A673 (cell line): ENCODE results near the gene ZNF679. TPM values are rescaled to one million over a fixed set of nuclear protein-coding genes. Genes with fewer than 3 reads are reported as not detected.
"Not testable (repeated sequence)": the region's sequence is repeated elsewhere in the genome, so short reads cannot be mapped to it uniquely, and the experiment has no call there.

Experiments
- BruUV-seq: library from RNA; stranded (reverse); fragments of 400-500 nt; replicated peaks from 2 replicates; lab custom pipeline; 2021; lab: Mats Ljungman, UMichigan
- CTCF ChIA-PET: fragments of 300-600 bp; sonication (Branson Sonifier 250); formaldehyde crosslinking; loops from one replicate; lab custom pipeline; 2022; ENCODE audit warnings: antibody characterized with exemption; lab: Charles Lee
- POLR2A ChIA-PET: fragments of 300-600 bp; sonication (Branson Sonifier 250); formaldehyde crosslinking; loops from one replicate; lab custom pipeline; 2022; ENCODE audit warnings: antibody characterized with exemption; ENCODE audit not compliant: low non-redundant PET; lab: Charles Lee
- DNase-seq: peaks from one replicate; pipeline ENCODE4 v3.0.0-alpha.2; 2015; ENCODE audit warnings: low spot score
- H3K27ac ChIP-seq: fragments of 200-600 bp; sonication (generic); 2 replicates; pipeline ENCODE4 v1.5.1; 2016; ENCODE audit warnings: mixed run types, low read depth, mild to moderate bottlenecking, mixed read lengths, antibody characterized with exemption, low read length; ENCODE audit not compliant: poor library complexity, severe bottlenecking
- H3K27me3 ChIP-seq: fragments of 200-600 bp; sonication (generic); replicated peaks from 2 replicates; pipeline ENCODE4 v1.6.1; 2017; ENCODE audit warnings: mixed run types, low read depth, mild to moderate bottlenecking, mixed read lengths, antibody characterized with exemption, low read length; ENCODE audit not compliant: insufficient read depth, poor library complexity
- H3K36me3 ChIP-seq: fragments of 200-600 bp; sonication (generic); 2 replicates; pipeline ENCODE4 v1.6.1; 2016; ENCODE audit warnings: mixed run types, mild to moderate bottlenecking, mixed read lengths, antibody characterized with exemption, low read length; ENCODE audit not compliant: insufficient read depth, poor library complexity, severe bottlenecking
- H3K4me1 ChIP-seq: fragments of 200-600 bp; sonication (generic); 2 replicates; pipeline ENCODE4 v1.6.1; 2017; ENCODE audit warnings: mixed run types, mild to moderate bottlenecking, mixed read lengths, antibody characterized with exemption, low read length; ENCODE audit not compliant: insufficient read depth, poor library complexity, severe bottlenecking
- H3K4me3 ChIP-seq: fragments of 200-600 bp; sonication (generic); 2 replicates; pipeline ENCODE4 v1.5.1; 2016; ENCODE audit warnings: low read depth, mixed run types, mild to moderate bottlenecking, mixed read lengths, low read length; ENCODE audit not compliant: poor library complexity, severe bottlenecking
- H3K9me3 ChIP-seq: fragments of 200-600 bp; sonication (generic); 2 replicates; pipeline ENCODE4 v1.6.1; 2016; ENCODE audit warnings: mixed run types, low read depth, mild to moderate bottlenecking, mixed read lengths, antibody characterized with exemption, low read length; ENCODE audit not compliant: poor library complexity, severe bottlenecking
- CTCF ChIP-seq: fragments of 300-800, 200-600 bp; sonication (generic); conservative IDR thresholded peaks from 2 replicates; pipeline ENCODE4 v1.5.1; 2017; ENCODE audit warnings: low read depth, mild to moderate bottlenecking, antibody characterized with exemption, low read length, moderate library complexity, mixed read lengths
- EZH2 ChIP-seq: fragments of 200-600 bp; sonication (generic); IDR thresholded peaks from 2 replicates; pipeline ENCODE4 v1.6.1; 2017; ENCODE audit warnings: borderline replicate concordance, low read depth, mild to moderate bottlenecking, mixed read lengths, antibody characterized with exemption, low read length; ENCODE audit not compliant: poor library complexity, severe bottlenecking
- intact Hi-C: fragments of 100-400 bp; cut with micrococcal nuclease; formaldehyde crosslinking; loops from one replicate; pipeline ENCODE4 v1.10.0; 2022; ENCODE audit not compliant: unreplicated experiment
- total RNA-seq: library from RNA; stranded (reverse); gene quantifications from 2 replicates; pipeline ENCODE4 v1.2.3, GENCODE V29; 2021

The ZNF679 gene
- total RNA-seq, 1 experiment from 2014 or later = not detected

DNA sequence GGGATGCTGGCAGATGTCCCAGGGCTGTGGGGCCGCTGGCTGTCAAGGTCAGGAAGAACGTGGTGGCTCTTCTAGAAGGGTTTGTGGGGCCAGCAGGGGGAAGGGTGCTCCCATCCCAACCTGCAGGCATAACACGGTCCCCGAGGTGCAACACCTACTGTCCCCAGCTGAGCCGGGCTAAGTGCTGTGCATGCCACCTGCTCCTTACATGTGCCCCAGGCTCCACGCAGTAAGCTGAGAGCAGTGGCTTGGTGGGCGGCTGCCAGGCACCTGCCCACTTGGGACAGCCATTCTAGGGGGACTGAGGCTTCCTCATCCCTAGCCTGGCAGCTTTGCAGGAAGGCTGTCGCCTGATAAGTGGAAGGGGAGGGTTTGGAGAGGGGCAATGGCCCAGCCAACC is 35.5 kb upstream of the ZNF679 start:
- BruUV-seq = no TSS peak
- no peak for DNase-seq
- Histone ChIP-seq H3K27ac (no peak overlapping the region), H3K27me3 (no peaks in the 10 kb centered on the region), H3K4me3 (no peak overlapping the region), H3K4me1 (no peaks in the 10 kb centered on the region), H3K36me3 (no peaks in the 10 kb centered on the region), H3K9me3 (peaks cover 11% of the 10 kb centered on the region)
- CTCF ChIA-PET = no interaction called here
- intact Hi-C loops = no loop called here
- TF ChIP-seq CTCF (no peak), EZH2 (no peak)
- POLR2A ChIA-PET = no interaction called here

GRCh38 chr7:64206903-64207302 is 21.4 kb upstream of the ZNF679 start, which contains the start of gene ZNF735:
Gene ZNF735 (plus strand): TSS chr7:64207203. CDS start chr7:64207203, 0 bp downstream.
- TF ChIP-seq EZH2 (no peak), CTCF (no peak)
- CTCF ChIA-PET = no interaction called here
- H3K9me3 ChIP-seq = peaks cover 6% of the 10 kb centered on the region

GRCh38 chr7:64219710-64220298 is 8.5 kb upstream of the ZNF679 start:
- POLR2A ChIA-PET, H3K27me3 ChIP-seq, intact Hi-C loops, H3K4me3 ChIP-seq, H3K27ac ChIP-seq, BruUV-seq, H3K36me3 ChIP-seq, CTCF ChIA-PET, DNase-seq, H3K4me1 ChIP-seq: not testable (repeated sequence)
- peaks cover 50% of the 10 kb centered on the region for H3K9me3 ChIP-seq

More at GRCh38 chr7:64206903-64207302, 21.4 kb upstream of the ZNF679 start, which contains the start of gene ZNF735:
- intact Hi-C loops = no loop called here
- no peak within 1 kb of the TSS for H3K27ac ChIP-seq
- BruUV-seq = no TSS peak
- no peak within 1 kb of the TSS for H3K4me3 ChIP-seq
- POLR2A ChIA-PET = no interaction called here
- no peak for DNase-seq
- H3K36me3 ChIP-seq = no peaks in the 10 kb centered on the region
- no peaks in the 10 kb centered on the region for H3K4me1 ChIP-seq
- no peaks in the 10 kb centered on the region for H3K27me3 ChIP-seq

DNA sequence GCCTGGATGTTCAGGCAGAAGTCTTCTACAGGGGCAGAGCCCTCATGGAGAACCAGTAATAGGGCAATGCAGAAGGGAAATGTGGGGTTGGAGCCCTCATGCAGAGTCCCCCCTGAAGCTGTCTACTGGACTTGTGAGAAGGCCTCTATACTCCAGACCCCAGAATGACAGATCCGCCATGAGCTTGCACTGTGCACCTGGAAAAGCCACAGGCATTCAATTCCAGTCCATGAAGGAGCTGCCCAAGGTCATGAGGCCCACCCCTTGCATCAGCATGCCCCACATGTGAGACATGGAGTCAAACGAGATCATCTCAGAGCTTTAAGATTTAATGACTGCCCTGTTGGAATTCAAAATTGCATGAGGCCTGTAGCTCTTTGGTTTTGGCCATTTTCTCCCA is 4.9 kb upstream of the ZNF679 start:
- peaks cover 62% of the 10 kb centered on the region for H3K9me3 ChIP-seq
- POLR2A ChIA-PET = no interaction called here
- CTCF ChIA-PET = no interaction called here
- no peak overlapping the region for H3K27ac ChIP-seq
- H3K27me3 ChIP-seq = no peaks in the 10 kb centered on the region
- no peak for TF ChIP-seq EZH2
- TF ChIP-seq CTCF = no peak
- H3K4me3 ChIP-seq = no peak overlapping the region
- no peaks in the 10 kb centered on the region for H3K36me3 ChIP-seq
- BruUV-seq = no TSS peak
- intact Hi-C loops = no loop called here
- no peak for DNase-seq
- no peaks in the 10 kb centered on the region for H3K4me1 ChIP-seq
